ENCODE results near the gene BDKRB2.

Gene BDKRB2

DNA sequence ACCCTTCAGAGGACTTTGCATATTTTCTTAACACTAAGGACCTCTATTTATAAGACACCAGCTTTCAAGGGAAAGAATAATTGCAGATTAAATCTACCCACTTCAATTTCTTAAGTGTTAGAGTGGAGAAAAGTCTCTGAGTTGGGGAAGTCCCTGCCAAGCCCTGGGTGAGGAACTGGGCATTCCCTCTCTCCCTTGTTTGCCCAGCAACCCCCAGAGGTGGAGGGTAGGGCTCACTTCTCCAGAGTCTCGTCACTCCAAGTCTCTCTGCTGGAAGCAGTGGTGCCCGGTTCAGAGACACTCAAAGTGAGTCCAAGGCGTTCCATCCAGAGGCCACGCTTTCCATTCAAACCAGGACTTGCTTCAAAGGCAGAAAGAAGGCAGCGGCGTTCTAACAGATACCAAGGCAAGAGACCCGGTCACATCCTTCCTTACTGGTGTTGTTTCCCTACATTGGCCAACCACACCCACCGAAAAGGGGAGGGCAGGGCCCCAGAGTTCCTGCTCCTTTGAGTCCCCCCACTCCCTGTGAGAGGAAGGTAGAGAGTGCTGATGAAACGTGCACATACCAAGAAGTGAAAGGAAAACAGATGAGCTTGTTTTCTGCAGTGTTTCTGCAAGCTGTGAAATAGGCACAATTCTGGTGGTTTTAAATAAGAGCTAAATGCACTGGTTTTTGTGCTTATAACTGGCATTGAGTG lies 6.1 kb upstream of the BDKRB2 start:
- DNase-seq (ENCODE audit: low read depth) = no peak

DNA sequence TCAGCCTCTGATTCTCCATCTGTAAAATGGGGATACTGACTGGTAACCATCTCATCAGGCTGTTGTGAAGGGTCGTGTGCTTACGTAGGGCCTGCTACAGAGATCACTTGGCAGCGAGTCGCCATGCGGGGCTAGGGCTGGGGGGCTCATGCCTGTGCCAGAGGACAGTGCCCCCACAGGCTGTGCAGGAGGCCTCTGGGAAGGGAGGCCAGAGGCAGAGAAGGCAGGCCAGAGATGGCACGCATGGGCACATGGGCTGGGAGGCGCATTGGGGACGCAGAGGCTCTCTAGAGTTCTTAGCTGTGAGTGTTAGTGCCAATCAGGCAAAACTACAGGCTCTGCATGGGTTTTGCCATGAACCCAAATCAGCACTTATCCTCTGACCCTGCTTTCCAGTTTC lies 3.5 kb upstream of the BDKRB2 start:
- DNase-seq (ENCODE audit: low read depth) = no peak

DNA sequence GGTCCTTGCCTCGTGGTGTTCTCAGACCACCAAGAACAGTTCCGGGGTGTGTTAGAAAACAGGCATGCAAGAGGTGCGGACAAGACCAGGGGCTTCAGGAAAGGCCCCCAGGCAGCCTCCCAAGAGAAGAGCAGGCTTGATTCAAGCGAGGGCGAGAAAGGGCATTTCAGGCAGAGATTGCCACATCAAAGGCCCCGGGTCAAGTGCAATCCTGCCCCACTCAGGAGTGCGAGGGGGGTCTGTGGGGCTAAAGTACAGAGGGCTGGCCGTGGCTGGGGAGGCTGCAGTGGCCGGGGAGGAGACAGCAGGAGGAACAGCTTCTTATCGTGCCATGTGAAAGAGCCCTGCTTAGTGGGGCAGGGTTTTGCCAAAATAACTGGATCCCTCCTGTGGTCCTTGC lies 2.7 kb upstream of the BDKRB2 start:
- DNase-seq (ENCODE audit: low read depth) = no peak

DNA sequence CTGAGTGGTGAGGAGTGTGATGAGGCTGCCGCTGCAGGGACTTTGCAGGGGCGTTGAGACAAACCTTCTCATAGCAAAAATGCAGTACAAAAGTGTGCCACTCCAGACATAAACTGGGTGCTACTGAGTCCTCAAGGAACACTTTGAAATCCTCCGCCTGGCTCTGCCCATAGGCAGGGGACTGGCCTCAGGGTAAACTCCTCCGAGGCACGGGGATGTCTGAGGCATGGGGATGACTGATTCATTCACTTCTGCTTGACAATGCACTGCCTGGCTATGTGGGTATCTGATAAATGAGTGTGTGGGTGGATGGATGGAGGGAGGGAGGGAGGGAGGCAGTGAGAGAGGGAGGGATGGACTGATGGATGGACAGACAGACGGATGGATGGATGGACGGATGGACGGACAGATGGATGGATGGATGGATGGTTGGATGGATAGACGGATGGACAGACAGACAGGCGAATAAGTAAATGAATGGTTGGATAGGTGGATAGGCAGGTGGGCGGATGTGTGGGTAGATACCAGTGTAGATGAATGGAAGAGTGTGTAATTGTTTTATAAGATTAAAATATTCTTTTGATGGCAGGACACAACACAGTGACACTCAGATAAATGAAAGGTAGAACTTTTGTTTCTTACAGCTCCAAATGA lies 2.1 kb upstream of the BDKRB2 start:
- no peak for DNase-seq (ENCODE audit: low read depth)

DNA sequence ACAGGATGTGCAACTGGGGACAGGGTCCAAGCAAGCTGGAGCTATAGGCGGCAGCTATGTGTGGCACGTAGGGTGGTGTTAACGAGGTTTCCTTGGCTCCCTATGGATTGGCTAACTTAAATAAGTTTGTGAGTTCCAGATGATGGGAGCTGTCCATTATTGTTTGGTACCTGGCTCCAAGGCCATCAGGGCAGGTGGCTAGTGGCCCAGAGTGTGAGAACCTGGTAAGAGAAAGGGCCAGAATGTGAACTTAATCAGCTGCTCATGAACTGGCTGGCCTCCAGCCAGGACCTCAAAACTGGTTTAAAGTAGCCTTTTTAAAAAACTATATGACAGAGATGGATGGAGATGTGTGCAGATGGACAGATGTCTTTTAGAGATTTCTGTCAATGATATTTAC lies 1.5 kb upstream of the BDKRB2 start:
- no peak for DNase-seq (ENCODE audit: low read depth)

DNA sequence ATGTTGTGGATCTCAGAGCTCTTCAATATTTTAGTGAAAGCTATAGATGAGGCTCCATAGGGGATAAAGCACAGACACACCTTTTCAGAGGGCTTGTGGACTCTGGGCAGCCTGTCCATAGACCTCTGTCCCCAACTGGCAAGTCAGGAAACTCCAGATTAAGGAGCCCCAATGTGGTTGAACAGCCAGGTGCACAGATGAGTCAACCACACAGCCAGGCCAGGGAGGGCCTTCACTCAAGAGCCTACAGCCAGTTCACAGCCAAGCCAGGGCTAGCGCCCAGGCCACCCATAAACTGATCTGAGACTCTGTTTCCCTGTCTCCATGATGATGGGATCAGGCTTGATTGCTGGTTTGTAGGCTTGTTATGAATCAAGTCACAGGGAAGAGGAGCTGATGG lies 1.0 kb upstream of the BDKRB2 start:
- no peak for DNase-seq (ENCODE audit: low read depth)

DNA sequence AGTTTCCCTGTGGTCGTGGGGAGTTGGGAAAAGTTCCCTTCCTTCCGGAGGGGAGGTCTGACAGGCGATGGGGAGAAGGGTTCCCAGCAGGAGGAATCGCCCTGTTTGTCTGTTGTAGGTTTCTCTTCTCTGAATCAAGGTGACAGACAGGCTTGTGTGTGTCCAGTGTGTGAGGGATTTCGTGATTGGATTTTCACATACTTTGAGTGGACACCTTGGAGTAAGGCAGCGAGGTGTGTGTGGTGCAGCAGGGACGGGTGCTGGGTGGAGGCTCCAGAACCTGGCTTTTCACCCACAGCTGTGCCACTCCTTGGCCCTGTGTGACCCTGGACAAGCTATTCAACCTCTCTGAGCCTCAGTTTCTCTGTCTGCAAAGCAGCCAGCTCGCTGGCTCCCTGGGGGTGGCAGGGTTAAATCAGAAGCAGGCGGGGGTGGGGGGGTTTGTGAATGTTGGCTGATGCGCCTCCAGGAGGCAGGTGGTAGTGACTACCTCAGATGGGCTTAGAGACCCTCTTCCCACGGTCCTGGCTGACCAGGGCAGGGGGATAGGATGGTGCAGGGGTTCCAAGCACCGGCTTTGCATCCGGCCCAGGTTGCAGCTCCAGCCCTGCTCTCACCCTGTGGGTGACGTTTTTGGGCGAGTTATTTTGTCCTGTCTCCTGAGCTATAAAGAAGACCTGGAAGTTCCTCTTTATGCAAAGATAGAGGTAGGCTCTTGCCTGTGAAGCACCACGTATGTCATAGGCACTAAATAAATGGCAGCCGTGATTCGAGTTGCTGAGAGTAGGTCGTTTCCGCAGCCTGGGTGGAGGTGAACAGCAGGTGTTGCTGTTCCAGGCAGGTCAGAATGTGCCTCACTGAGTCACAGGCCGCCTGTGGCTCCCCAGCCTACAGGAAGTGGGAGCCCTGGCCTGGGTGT lies 679 bp downstream of the BDKRB2 start:
- DNase-seq (ENCODE audit: low read depth) = no peak

DNA sequence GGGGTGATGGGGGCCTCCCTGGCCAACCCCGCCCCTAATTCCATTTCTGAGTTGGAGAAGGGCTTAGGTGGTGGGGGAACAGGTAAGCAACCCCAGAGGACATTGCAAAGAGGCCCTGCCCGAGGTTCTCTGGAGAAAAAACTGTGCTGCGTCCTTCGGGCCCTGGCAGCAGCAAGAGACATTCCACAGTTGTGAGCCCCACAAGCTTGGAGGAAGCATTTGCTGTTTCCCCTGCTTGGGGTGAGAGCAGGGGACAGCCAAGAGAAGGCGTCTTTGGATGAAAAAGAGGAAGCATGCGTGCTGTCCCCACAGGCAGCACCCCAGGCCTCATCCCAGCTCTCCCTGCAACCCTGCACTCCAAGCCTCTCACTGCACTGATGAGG lies 1.3 kb downstream of the BDKRB2 start:
- DNase-seq (ENCODE audit: low read depth) = no peak

DNA sequence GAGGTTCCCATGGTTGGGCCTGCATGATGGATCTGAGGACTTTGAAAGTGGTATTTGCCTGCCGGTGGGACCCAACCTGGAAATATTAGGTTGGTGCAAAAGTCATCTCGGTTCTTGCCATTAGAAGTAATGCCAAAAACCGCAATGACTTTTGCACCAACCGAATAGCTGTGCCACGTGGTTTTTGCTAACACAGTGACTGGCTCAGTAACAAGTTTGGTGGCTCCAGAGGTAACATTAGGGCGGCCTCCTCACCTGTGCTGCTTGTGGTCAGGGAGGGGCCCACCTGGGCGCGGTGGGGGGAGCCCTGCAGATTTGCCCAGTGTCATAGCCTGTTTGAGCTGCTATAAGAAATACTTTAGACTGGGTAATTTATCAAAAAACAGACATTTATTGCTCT lies 1.8 kb downstream of the BDKRB2 start:
- no peak for DNase-seq (ENCODE audit: low read depth)

DNA sequence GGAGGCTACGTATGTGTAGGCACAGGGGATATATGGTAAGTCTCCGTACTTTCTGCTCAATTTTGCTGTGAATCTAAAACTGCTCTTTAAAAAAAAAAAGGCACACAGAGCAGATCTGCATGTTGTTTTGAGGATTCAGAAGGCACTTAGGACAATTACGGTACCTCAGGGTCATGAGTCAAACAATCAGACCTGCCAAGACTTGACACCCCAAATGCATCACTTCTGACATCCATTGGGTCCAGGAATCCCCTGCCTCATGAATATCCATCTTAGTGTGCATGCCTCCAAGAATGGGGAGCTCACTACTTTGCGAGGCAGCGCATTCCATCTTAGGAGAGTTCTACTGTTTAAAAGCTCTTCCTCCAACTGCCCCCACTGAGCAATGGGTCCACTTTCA lies 3.0 kb downstream of the BDKRB2 start:
- DNase-seq (ENCODE audit: low read depth) = no peak

DNA sequence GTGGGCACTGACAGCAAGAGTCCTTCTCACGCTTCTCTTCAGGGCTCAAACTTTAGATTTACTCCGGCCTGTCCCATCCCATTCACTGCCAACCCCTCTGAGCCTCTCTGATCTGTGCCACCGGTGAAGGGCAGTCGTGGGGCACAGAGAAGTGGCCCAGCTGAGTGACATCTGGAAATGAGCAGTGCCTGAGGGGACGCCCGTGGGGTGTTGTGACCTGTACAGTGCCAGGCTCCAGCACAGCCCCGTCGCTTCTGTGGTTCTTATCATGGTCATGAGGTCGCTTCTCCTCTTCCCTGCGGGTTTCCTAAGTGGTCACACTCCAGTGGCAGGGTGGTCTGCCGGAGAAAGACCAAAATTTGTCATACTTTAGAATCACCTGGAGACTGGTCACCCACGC lies 4.1 kb downstream of the BDKRB2 start:
- no peak for DNase-seq (ENCODE audit: low read depth)

DNA sequence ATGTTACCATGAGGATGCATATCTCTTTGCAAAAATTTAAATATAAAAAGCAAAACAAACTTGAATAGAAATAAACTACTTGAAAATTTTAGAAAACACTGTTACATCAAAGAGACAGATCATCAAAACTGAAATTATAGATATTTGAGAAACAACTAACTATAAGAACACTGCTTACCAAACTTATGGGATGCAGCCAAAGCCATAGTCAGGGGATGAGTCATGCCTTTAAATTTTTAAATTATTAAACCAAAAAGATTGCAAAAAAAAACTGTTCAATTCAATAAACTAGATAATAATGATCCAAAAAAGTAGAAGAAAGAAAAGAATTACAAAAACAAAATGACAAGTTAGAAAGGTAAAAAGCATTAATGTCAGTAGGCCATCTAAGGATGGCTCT lies 7.5 kb downstream of the BDKRB2 start:
- no peak for DNase-seq (ENCODE audit: low read depth)

DNA sequence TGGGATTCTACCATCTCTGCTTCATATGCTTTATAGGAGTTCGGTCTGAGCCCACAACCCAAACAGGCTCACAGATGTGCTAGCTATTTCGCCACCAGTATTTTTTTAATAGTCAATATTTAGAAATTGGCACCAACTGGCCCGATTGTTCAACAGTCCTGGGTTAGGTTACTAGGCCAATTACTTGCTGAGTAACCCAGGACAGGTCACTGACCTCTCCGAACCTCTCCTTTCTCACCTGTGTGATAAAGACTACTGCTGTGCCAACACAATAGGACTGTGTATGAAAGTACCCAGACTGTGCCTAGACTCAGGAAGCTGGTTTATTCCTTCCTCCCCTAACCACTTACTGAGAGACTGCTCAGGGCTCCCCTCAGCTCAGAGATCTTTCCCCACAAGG lies 8.3 kb downstream of the BDKRB2 start:
- DNase-seq (ENCODE audit: low read depth) = no peak

DNA sequence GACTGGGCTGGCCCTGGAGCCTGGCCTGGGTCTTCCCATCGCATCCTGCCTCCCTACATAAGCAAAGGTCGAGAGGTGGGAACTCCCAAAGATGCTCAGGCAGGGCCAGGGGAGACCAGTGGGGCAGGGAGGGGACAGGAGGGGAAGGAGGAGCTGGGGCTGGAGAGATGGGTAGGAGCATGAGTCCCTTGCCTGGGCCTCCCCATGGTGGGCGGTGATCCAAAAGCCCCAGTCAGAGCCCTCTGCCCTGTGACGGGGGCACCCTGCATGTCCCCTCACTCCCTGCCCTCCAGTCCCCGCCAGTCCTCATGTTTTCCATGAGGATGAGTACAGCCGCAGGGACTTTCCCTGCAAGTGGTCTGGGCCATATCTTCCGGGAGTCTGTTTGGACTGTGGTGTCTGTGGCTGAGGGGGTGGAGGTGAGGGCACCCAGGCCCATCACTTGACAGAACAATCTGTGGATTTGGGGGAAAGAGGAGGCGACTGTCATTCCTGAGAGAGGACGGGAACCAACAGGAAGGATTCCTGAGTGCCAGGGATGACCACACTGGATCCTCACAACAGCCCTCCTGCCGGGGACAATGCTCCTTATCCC lies 9.3 kb downstream of the BDKRB2 start:
- DNase-seq (ENCODE audit: low read depth) = no peak

DNA sequence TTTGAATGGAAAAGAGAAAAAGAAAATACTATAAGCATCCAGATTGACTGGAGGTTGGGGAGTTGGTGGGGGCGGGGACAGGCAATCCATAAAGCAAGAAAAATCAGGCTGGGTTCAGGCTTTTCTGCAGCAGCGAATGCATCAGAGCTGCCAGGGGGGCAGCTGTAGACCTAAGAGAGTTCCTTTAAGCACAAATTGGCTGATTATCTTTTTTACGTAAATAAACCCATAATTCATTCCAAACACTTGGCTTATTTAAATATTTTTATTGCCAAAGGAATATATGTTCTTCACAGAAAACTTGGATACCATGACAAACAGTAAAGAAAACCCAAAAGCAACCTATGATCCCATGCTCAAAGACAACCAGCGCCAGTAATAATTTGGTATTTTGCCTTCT lies 10.2 kb downstream of the BDKRB2 start:
- no peak for DNase-seq (ENCODE audit: low read depth)

DNA sequence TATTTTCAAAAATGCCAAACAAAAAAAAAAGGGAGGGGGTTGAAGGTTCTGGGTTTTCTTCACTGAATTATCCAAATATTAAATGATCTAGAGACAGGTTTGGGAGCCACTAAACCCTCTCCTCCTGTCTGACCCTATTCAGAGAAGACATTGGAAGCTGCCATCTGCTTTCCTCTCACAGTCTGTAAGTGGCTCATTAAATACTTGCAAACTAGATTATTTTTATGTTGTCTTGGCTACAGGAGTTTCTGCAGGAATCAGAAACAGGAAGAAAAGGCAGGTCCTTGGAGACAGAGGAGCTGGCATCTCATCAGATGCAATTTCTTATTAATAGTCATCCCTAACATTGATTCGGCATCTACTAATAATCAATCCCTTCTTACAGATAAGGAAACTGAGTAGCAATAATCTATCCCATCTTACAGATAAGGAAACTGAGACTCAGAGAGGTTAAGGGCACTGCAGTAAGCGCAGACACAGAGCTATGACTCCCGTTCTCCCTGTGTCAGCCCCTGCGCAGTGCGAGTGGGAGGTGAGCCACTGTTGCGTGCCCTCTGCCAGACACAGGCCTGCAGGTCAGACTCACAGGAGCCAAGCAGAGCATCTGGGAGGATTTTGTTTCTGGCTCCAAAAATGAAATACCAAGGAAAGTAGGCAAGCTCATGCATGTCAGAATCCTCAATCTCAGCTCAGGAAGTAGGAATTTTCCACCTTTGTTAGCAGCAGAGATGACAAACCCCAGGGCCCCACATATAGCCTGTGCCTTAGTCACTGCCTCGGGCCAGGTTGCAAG lies 11.0 kb downstream of the BDKRB2 start:
- no peak for DNase-seq (ENCODE audit: low read depth)

DNA sequence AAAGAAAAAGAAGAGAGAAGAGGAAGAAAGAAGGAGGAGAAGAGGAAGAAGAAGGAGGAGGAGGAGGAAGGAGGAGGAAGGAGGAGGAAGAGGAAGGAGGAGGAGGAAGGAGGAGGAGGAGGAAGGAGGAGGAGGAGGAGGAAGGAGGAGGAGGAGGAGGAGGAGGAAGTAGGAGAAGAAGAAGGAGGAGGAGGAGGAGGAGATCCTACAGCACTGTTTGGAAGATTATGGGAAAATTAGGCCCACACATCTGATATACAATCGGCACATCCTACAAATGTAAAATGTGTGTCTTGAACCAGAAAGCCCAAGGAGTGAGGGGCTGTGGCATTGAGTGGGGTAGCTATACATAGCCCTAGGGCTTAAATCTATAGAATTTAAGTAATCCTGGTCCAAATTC lies 12.0 kb downstream of the BDKRB2 start:
- DNase-seq (ENCODE audit: low read depth) = no peak

DNA sequence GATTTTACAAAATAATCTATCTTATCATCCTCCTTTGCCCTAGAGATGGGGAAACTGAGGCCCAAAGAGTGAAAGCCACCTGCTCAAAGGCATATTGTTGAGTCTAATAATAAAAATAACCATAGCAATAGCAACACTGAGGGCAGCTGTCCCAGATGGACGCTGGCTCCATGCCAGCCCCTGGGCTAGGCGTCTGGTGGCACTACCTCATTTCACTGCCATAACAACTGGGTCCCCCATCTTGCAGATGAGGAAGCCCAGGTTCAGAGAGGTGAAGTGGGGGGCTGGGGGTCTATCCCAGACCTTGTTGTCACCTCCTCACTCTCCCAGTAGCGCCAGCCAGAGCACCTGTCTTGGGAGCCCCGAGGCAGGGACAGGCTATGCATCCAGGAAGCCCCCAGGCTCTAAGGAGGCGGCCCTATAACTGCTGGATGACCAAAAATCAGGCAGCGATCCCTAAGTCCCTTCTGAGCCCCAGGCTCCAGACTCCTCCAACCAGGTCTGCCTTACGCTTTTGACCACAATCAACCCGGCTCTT lies 12.8 kb downstream of the BDKRB2 start:
- DNase-seq (ENCODE audit: low read depth) = no peak

DNA sequence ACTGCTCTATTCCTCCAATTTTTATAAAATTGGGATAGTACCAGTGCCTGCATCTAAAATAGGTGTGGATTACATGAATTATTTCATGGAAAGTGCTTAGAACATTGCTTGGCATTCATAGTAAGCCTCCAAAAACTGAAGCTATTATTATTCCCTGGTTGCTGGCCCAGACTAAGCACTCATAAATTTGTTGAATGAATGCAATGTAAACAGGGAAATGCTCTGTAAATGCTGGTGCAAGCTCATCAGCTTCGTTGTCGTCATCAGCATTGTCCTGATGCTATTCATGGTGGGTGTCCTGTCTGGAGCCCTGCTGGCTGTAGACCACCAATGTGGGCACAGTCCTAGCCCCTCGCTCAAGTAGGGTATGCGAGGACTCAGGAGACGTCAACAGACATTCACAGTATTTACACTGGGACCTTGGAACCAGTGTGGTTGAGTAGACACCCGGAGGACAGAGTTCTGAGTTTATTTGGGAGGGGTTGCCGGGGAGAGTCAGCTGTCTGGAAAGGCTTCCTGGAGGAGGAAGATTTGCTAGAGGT lies 16.5 kb downstream of the BDKRB2 start:
- DNase-seq (ENCODE audit: low read depth) = no peak

DNA sequence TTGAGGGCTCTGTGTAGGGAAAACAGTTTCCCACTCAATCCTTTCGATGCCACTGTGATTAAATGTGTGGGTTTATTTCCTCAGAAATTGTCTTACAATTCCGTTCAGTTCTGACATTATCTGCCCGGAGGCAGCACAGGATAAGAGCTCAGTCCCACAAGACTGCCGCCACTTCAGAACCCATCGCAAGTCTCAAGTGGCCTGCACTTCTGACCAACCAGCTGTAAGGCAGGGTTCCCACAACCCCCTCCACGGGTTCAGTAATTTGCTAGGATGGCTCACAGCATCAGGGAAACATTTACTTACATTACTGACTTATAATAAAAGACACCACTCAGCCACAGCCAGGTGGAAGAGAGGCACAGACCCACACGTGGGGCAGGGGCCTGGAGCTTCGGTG lies 17.2 kb downstream of the BDKRB2 start:
- DNase-seq (ENCODE audit: low read depth) = no peak

DNA sequence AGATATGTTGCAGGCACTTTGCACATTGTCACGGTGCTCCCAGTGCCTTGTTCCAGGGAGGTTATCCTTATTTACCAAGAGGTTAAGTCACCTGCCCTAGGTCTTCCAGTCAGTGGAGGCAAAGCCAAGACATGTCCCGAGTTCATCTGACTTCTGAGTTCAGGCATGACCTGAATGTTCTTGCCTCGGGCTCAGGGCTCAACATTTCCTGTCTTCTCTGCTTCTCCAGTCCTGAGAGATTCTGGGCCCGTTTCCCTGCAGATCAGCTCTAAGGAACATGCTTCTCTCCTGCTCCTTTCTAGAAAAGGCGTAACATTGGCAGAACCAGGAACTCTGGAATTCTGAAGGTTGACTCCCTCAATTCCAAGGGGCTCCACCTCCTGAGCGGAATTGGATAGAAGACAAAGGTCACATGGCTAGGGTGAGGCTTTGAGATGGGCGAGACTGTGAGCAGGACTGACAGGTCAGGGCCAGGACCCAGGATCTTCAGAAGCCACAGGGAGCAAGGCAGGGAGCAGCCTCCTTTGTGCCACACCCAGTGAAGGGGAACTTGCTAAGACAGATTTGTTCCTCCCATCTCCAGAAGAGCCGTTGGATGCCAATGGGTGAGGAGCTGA lies 19.9 kb downstream of the BDKRB2 start:
- DNase-seq (ENCODE audit: low read depth) = no peak

Data from T follicular helper cell (primary cell).